KMS-11 (cell line): Measurements from ENCODE around the gene RNLS.

ENCODE experiments used
- H2AFZ ChIP-seq: fragments of 200-600 bp; sonication (generic); 2 replicates; pipeline ENCODE4 v1.6.1; 2016; ENCODE audit warnings: antibody characterized with exemption, mixed run types, low read depth
- H3K27ac ChIP-seq: fragments of 200-600 bp; sonication (generic); 2 replicates; pipeline ENCODE4 v1.6.1; 2016; ENCODE audit warnings: mild to moderate bottlenecking, mixed run types
- H3K27me3 ChIP-seq: fragments of 200-600 bp; sonication (generic); 2 replicates; pipeline ENCODE4 v1.6.1; 2017; ENCODE audit warnings: mild to moderate bottlenecking, low read depth, mixed run types, moderate library complexity; ENCODE audit not compliant: insufficient read depth
- H3K36me3 ChIP-seq: fragments of 200-600 bp; sonication (generic); 2 replicates; pipeline ENCODE4 v1.6.1; 2017; ENCODE audit warnings: mild to moderate bottlenecking, mixed run types; ENCODE audit not compliant: insufficient read depth
- H3K4me1 ChIP-seq: fragments of 200-600 bp; sonication (generic); 2 replicates; pipeline ENCODE4 v1.6.1; 2016; ENCODE audit warnings: mild to moderate bottlenecking, low read depth, mixed run types; ENCODE audit not compliant: poor library complexity, severe bottlenecking
- H3K4me2 ChIP-seq: fragments of 200-600 bp; sonication (generic); 2 replicates; pipeline ENCODE4 v1.7.0; 2016; ENCODE audit warnings: mild to moderate bottlenecking, mixed run types
- H3K4me3 ChIP-seq: fragments of 200-600 bp; sonication (generic); IDR thresholded peaks from 2 replicates; pipeline ENCODE4 v1.6.1; 2017; ENCODE audit warnings: low read depth, low read length, mixed read lengths; ENCODE audit not compliant: insufficient read depth
- H3K79me2 ChIP-seq: fragments of 200-600 bp; sonication (generic); 2 replicates; pipeline ENCODE4 v1.6.1; 2016; ENCODE audit warnings: low read depth, mixed run types; ENCODE audit not compliant: insufficient read depth
- H3K9ac ChIP-seq: fragments of 200-600 bp; sonication (generic); 2 replicates; pipeline ENCODE4 v1.6.1; 2016; ENCODE audit warnings: mild to moderate bottlenecking, mixed run types
- H4K20me1 ChIP-seq: fragments of 200-600 bp; sonication (generic); 2 replicates; pipeline ENCODE4 v1.6.1; 2016; ENCODE audit warnings: mild to moderate bottlenecking, mixed run types; ENCODE audit not compliant: insufficient read depth
- TF ChIP-seq, protein P1 (sequence below): fragments of 200-600 bp; sonication (generic); conservative IDR thresholded peaks from 2 replicates; pipeline ENCODE4 v1.6.1; 2017; ENCODE audit warnings: low read depth, mild to moderate bottlenecking, antibody characterized with exemption, low read length, moderate library complexity, mixed read lengths

Gene RNLS

GRCh38 chr10:88478256-88478655 is 104.9 kb downstream of the RNLS start:
- TF ChIP-seq, protein P1, sequence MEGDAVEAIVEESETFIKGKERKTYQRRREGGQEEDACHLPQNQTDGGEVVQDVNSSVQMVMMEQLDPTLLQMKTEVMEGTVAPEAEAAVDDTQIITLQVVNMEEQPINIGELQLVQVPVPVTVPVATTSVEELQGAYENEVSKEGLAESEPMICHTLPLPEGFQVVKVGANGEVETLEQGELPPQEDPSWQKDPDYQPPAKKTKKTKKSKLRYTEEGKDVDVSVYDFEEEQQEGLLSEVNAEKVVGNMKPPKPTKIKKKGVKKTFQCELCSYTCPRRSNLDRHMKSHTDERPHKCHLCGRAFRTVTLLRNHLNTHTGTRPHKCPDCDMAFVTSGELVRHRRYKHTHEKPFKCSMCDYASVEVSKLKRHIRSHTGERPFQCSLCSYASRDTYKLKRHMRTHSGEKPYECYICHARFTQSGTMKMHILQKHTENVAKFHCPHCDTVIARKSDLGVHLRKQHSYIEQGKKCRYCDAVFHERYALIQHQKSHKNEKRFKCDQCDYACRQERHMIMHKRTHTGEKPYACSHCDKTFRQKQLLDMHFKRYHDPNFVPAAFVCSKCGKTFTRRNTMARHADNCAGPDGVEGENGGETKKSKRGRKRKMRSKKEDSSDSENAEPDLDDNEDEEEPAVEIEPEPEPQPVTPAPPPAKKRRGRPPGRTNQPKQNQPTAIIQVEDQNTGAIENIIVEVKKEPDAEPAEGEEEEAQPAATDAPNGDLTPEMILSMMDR = no peak
- Histone ChIP-seq H3K27ac (no peak overlapping the region), H4K20me1 (no peaks in the 10 kb centered on the region), H3K79me2 (no peaks in the 10 kb centered on the region), H3K4me1 (peaks cover 10% of the 10 kb centered on the region), H3K27me3 (no peaks in the 10 kb centered on the region), H2AFZ (no peak overlapping the region), H3K4me3 (no peak overlapping the region), H3K4me2 (no peak overlapping the region), H3K36me3 (no peaks in the 10 kb centered on the region), H3K9ac (no peak overlapping the region)

- peaks cover 10% of the 10 kb centered on the region for H3K4me1 ChIP-seq
These were observed 105.6 kb downstream of the RNLS start for GRCh38 chr10:88477343-88478085.

DNA sequence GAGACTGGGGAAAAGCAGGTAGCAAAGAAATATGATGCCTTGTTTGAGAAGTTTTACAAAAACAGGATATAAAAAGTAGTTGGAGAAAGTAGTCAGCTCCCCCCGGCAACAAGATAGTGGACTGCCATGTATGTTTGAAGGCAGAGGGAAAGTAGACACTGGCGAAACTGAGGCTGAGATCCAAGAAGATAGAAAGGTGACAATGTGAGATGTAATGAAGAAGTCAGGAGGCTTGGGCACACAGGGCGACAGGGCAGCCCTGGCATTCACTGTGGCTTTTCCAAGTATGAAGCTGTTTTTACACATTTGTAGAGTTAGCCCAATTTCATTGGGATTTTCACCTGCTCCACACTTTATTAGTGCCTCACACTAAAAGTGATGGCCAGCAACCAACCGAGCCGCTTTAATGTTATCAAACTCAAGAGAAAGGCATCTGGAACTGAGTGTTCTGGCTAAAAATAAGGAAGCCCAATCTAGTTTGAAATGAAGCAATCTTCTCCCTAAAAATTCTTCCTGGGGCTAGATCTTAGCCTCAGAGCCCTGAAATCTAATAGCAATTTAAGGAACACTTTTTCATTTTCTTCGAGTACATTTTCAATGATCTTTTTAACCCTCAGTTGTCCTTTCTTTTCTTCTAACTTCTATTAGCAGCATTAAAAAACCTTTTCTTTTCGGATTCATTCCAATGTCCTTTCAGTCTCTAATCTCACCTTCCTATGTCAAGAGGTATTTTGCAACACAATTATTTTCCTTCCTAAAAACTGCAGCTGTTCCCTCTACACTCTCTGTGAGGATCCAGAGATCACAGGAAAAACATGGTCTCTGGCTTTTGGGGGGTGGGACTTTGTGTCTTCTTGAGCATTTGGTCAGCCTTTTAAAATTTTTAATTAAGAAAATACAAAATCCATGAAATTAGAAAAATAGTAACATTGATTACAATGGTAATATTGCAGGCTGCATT is 108.0 kb downstream of the RNLS start:
- no peak overlapping the region for H3K4me2 ChIP-seq

More at GRCh38 chr10:88477343-88478085, 105.6 kb downstream of the RNLS start:
- H3K27ac ChIP-seq = no peak overlapping the region
- no peaks in the 10 kb centered on the region for H4K20me1 ChIP-seq
- no peaks in the 10 kb centered on the region for H3K27me3 ChIP-seq
- H3K4me2 ChIP-seq = no peak overlapping the region
- no peak overlapping the region for H3K9ac ChIP-seq
- H3K79me2 ChIP-seq = no peaks in the 10 kb centered on the region
- H3K4me3 ChIP-seq = no peak overlapping the region
- H3K36me3 ChIP-seq = no peaks in the 10 kb centered on the region
- TF ChIP-seq, protein P1 = no peak
- no peak overlapping the region for H2AFZ ChIP-seq

More for the DNA sequence above, 108.0 kb downstream of the RNLS start:
- Histone ChIP-seq H3K36me3 (no peaks in the 10 kb centered on the region), H3K27ac (no peak overlapping the region), H3K4me3 (no peak overlapping the region), H2AFZ (no peak overlapping the region), H4K20me1 (no peaks in the 10 kb centered on the region), H3K9ac (no peak overlapping the region), H3K79me2 (no peaks in the 10 kb centered on the region), H3K4me1 (peaks cover 10% of the 10 kb centered on the region), H3K27me3 (no peaks in the 10 kb centered on the region)
- TF ChIP-seq, protein P1 = no peak
